Measurements from ENCODE around the gene ATRN.

ATRN gene

GRCh38 chr20:3628502-3629314 lies 157.9 kb downstream of the ATRN start:
- no peak overlapping the region for H3K4me3 ChIP-seq (ENCODE audit: low read depth, low read length)
- H3K27me3 ChIP-seq (ENCODE audit: control insufficient read depth, insufficient read depth, low read length): no peaks in the 10 kb centered on the region
- no peaks in the 10 kb centered on the region for H3K9me3 ChIP-seq (ENCODE audit: control insufficient read depth, insufficient read depth, low read length)
- H3K36me3 ChIP-seq (ENCODE audit: control insufficient read depth, insufficient read depth, low read length): no peaks in the 10 kb centered on the region
- no peak overlapping the region for H3K27ac ChIP-seq (ENCODE audit: low read depth, low read length)
- H3K9ac ChIP-seq (ENCODE audit: low read depth, low read length): no peak overlapping the region
- H3K4me1 ChIP-seq (ENCODE audit: control insufficient read depth, insufficient read depth, low read length): peaks cover 10% of the 10 kb centered on the region

- Histone ChIP-seq H3K27ac (ENCODE audit: low read depth, low read length) (peak overlapping the region; percentile 32), H3K9me3 (ENCODE audit: control insufficient read depth, insufficient read depth, low read length) (no peaks in the 10 kb centered on the region), H3K9ac (ENCODE audit: low read depth, low read length) (no peak overlapping the region), H3K36me3 (ENCODE audit: control insufficient read depth, insufficient read depth, low read length) (no peaks in the 10 kb centered on the region), H3K4me3 (ENCODE audit: low read depth, low read length) (no peak overlapping the region), H3K27me3 (ENCODE audit: control insufficient read depth, insufficient read depth, low read length) (no peaks in the 10 kb centered on the region), H3K4me1 (ENCODE audit: control insufficient read depth, insufficient read depth, low read length) (peaks cover 10% of the 10 kb centered on the region)
Observed at GRCh38 chr20:3629893-3630292, 159.1 kb downstream of the ATRN start.

DNA sequence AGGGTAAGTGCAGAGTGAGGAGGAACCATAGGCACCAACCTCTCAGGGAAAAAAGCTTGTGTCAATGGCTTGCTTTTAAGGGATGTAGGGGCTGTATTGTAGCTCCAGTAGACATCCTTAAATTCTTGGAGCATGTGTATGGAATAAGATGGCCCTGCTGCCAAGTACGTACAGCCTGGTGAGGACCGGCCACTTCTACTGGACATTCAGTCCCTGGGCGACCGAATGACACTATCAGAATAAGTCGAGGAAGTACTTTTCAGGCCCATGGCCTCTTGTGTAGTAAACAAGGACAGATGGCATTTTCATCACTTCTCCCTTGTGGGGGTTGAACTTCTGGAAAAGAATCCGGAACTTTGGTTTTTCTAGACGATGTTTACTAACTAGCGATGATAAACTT lies 159.6 kb downstream of the ATRN start:
- Histone ChIP-seq H3K27me3 (ENCODE audit: control insufficient read depth, insufficient read depth, low read length) (no peaks in the 10 kb centered on the region), H3K4me3 (ENCODE audit: low read depth, low read length) (no peak overlapping the region), H3K9me3 (ENCODE audit: control insufficient read depth, insufficient read depth, low read length) (no peaks in the 10 kb centered on the region), H3K36me3 (ENCODE audit: control insufficient read depth, insufficient read depth, low read length) (no peaks in the 10 kb centered on the region), H3K27ac (ENCODE audit: low read depth, low read length) (peak overlapping the region; percentile 32), H3K4me1 (ENCODE audit: control insufficient read depth, insufficient read depth, low read length) (peaks cover 10% of the 10 kb centered on the region), H3K9ac (ENCODE audit: low read depth, low read length) (no peak overlapping the region)

- H3K36me3 ChIP-seq (ENCODE audit: control insufficient read depth, insufficient read depth, low read length): no peaks in the 10 kb centered on the region
- no peaks in the 10 kb centered on the region for H3K27me3 ChIP-seq (ENCODE audit: control insufficient read depth, insufficient read depth, low read length)
- H3K4me3 ChIP-seq (ENCODE audit: low read depth, low read length): no peak overlapping the region
- H3K4me1 ChIP-seq (ENCODE audit: control insufficient read depth, insufficient read depth, low read length): peaks cover 10% of the 10 kb centered on the region
- H3K9me3 ChIP-seq (ENCODE audit: control insufficient read depth, insufficient read depth, low read length): no peaks in the 10 kb centered on the region
- no peak overlapping the region for H3K27ac ChIP-seq (ENCODE audit: low read depth, low read length)
- H3K9ac ChIP-seq (ENCODE audit: low read depth, low read length): no peak overlapping the region
Observed at GRCh38 chr20:3631534-3631933, 160.7 kb downstream of the ATRN start.

DNA sequence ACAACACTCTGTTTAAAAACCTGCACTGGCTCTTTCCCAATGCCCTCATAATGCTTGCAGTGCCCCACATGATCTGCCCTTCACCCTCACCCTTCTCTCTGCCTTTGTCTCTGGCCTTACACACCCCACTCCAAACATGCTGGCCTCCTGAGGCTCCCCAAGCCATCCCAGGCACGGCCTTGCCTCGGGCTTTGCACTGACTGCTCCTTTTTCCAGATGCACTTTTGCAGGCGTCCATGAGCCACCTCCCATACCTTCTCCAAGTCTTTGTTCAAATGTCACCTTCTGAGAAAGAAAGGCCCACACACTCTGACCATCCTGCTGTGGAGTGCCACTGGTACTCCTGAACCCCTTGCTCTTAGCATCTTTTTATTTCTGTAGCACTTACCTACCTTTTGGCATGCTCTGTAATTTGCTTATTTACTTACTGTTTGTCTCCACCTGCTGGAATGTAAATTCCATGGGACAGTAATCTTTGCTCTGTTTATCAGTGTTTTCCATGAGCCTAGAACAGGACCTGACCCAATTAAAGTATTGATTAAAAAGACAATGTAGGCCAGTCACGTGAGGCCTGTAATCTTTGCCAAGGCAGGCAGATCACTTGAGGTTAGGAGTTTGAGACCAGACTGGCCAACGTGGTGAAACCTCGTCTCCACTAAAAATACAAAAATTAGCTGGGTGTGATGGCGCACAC lies 161.6 kb downstream of the ATRN start:
- H3K9me3 ChIP-seq (ENCODE audit: control insufficient read depth, insufficient read depth, low read length): no peaks in the 10 kb centered on the region
- H3K4me3 ChIP-seq (ENCODE audit: low read depth, low read length): no peak overlapping the region
- H3K27ac ChIP-seq (ENCODE audit: low read depth, low read length): no peak overlapping the region
- peaks cover 10% of the 10 kb centered on the region for H3K4me1 ChIP-seq (ENCODE audit: control insufficient read depth, insufficient read depth, low read length)
- H3K36me3 ChIP-seq (ENCODE audit: control insufficient read depth, insufficient read depth, low read length): no peaks in the 10 kb centered on the region
- no peak overlapping the region for H3K9ac ChIP-seq (ENCODE audit: low read depth, low read length)
- H3K27me3 ChIP-seq (ENCODE audit: control insufficient read depth, insufficient read depth, low read length): no peaks in the 10 kb centered on the region

- Histone ChIP-seq H3K4me3 (ENCODE audit: low read depth, low read length) (no peak overlapping the region), H3K27me3 (ENCODE audit: control insufficient read depth, insufficient read depth, low read length) (no peaks in the 10 kb centered on the region), H3K9ac (ENCODE audit: low read depth, low read length) (no peak overlapping the region)
Observed at GRCh38 chr20:3633913-3634478, 163.2 kb downstream of the ATRN start.

DNA sequence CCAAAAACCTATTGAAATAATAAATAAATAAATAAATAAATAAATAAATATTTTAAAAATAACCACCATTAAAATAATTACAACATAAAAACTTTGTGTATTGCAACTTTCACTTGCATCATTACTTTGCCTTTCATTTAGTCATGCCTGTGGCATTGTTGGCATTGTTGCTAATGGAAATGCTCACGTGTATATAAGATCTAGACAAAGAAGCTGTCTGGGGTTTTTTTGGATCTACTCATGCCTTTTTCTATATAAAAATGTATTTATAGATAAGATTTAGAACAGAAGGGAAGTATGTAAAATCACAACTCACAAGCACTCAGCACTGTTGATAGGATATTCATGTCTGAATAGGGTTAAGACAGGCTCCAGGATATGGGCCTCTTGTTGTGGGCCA lies 164.5 kb downstream of the ATRN start:
- Histone ChIP-seq H3K4me3 (ENCODE audit: low read depth, low read length) (no peak overlapping the region), H3K27ac (ENCODE audit: low read depth, low read length) (no peak overlapping the region), H3K36me3 (ENCODE audit: control insufficient read depth, insufficient read depth, low read length) (no peaks in the 10 kb centered on the region), H3K9me3 (ENCODE audit: control insufficient read depth, insufficient read depth, low read length) (no peaks in the 10 kb centered on the region), H3K4me1 (ENCODE audit: control insufficient read depth, insufficient read depth, low read length) (peaks cover 2% of the 10 kb centered on the region; the same call in 1 of the 2 replicates), H3K9ac (ENCODE audit: low read depth, low read length) (no peak overlapping the region), H3K27me3 (ENCODE audit: control insufficient read depth, insufficient read depth, low read length) (no peaks in the 10 kb centered on the region)

More at GRCh38 chr20:3633913-3634478, 163.2 kb downstream of the ATRN start:
- H3K9me3 ChIP-seq (ENCODE audit: control insufficient read depth, insufficient read depth, low read length): no peaks in the 10 kb centered on the region
- H3K27ac ChIP-seq (ENCODE audit: low read depth, low read length): no peak overlapping the region
- peaks cover 10% of the 10 kb centered on the region for H3K4me1 ChIP-seq (ENCODE audit: control insufficient read depth, insufficient read depth, low read length)
- H3K36me3 ChIP-seq (ENCODE audit: control insufficient read depth, insufficient read depth, low read length): no peaks in the 10 kb centered on the region

GRCh38 chr20:3640259-3640658 lies 169.4 kb downstream of the ATRN start:
- Histone ChIP-seq H3K27me3 (ENCODE audit: control insufficient read depth, insufficient read depth, low read length) (no peaks in the 10 kb centered on the region), H3K4me3 (ENCODE audit: low read depth, low read length) (no peak overlapping the region), H3K27ac (ENCODE audit: low read depth, low read length) (no peak overlapping the region), H3K9me3 (ENCODE audit: control insufficient read depth, insufficient read depth, low read length) (no peaks in the 10 kb centered on the region), H3K36me3 (ENCODE audit: control insufficient read depth, insufficient read depth, low read length) (peaks cover 1% of the 10 kb centered on the region), H3K4me1 (ENCODE audit: control insufficient read depth, insufficient read depth, low read length) (no peaks in the 10 kb centered on the region), H3K9ac (ENCODE audit: low read depth, low read length) (no peak overlapping the region)

DNA sequence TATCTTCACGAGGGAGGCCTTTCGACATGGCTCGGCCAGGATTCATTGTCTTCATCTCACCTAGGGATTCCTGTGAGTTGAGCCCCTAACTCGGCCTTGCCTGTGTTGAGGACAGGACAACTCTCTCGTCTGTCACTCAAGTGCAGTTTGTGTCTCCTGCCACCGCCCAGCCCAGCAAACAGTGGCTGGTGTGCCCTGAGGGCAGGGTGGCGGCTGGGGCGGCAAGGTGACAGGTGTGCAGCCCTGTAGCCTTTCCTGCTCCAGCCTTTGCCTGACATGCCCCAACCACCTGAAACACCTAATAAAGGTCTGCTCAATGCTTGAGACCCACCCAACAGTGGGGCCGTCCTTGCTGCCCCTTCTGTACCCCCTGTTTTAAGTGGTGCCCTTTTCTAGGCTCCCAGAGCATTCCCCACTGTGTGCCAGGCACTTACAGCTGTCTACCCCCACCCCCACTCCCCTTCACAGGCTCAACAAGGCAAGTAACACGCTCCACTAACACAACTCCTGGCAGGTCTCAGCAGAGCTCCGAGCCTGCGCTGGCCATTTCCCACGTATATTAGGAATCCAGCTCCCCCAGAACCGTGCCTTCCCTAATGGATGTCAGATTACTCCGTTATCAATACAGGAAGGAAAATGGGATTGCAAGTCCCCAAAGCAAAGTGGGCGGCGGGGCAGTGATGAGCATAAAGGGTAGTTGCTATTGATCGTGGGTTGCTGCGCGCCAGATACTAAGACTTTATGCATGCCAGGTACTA lies 174.7 kb downstream of the ATRN start:
- Histone ChIP-seq H3K9ac (ENCODE audit: low read depth, low read length) (no peak overlapping the region), H3K36me3 (ENCODE audit: control insufficient read depth, insufficient read depth, low read length) (peaks cover 11% of the 10 kb centered on the region), H3K27ac (ENCODE audit: low read depth, low read length) (no peak overlapping the region), H3K4me3 (ENCODE audit: low read depth, low read length) (no peak overlapping the region), H3K9me3 (ENCODE audit: control insufficient read depth, insufficient read depth, low read length) (no peaks in the 10 kb centered on the region), H3K27me3 (ENCODE audit: control insufficient read depth, insufficient read depth, low read length) (no peaks in the 10 kb centered on the region), H3K4me1 (ENCODE audit: control insufficient read depth, insufficient read depth, low read length) (no peaks in the 10 kb centered on the region)

DNA sequence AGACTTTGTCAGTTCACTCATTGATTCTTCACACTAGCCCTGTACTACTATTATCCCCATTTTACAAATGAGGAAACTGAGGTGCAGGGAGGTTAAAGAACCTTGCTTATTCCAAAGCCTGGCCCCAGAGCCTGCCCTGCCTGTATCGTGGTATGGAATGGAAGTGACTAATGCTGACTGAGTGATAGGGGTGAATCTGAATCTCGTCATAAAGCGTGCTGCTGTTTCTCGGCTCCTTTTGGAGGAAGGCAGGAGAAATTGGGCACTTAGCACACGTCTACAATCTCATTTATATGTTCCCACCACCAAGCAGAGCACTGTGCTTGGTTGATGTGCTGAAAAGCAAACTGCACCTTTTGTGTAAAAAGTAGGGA lies 175.2 kb downstream of the ATRN start:
- Histone ChIP-seq H3K4me3 (ENCODE audit: low read depth, low read length) (no peak overlapping the region), H3K9me3 (ENCODE audit: control insufficient read depth, insufficient read depth, low read length) (no peaks in the 10 kb centered on the region), H3K27ac (ENCODE audit: low read depth, low read length) (no peak overlapping the region), H3K9ac (ENCODE audit: low read depth, low read length) (no peak overlapping the region), H3K27me3 (ENCODE audit: control insufficient read depth, insufficient read depth, low read length) (no peaks in the 10 kb centered on the region), H3K36me3 (ENCODE audit: control insufficient read depth, insufficient read depth, low read length) (peaks cover 11% of the 10 kb centered on the region), H3K4me1 (ENCODE audit: control insufficient read depth, insufficient read depth, low read length) (no peaks in the 10 kb centered on the region)
